GM19467 (cell line): Measurements from ENCODE around the gene KCNC2.
"Not testable (repeated sequence)": the region's sequence is repeated elsewhere in the genome, so short reads cannot be mapped to it uniquely, and the experiment has no call there.

Experiments used
- ATAC-seq: cut with Tn5 transposase; IDR thresholded peaks from one replicate; pipeline ENCODE4 v1.9.1; 2021; ENCODE audit warnings: mild to moderate bottlenecking, moderate library complexity; ENCODE audit not compliant: unreplicated experiment

KCNC2 gene

GRCh38 chr12:75209812-75210138 is at the start of gene KCNC2:
Gene KCNC2, minus strand, starts transcription at chr12:75209839.
- no peak for ATAC-seq

GRCh38 chr12:75259143-75259542 is 49.5 kb upstream of the KCNC2 start:
- no peak for ATAC-seq

GRCh38 chr12:75257510-75257909 is 47.9 kb upstream of the KCNC2 start:
- no peak for ATAC-seq

- no peak for ATAC-seq
These were observed 35.5 kb upstream of the KCNC2 start for GRCh38 chr12:75245108-75245507.

- ATAC-seq, result no peak
These were observed 30.3 kb upstream of the KCNC2 start for GRCh38 chr12:75239987-75240386.

GRCh38 chr12:75236206-75236605 is 26.6 kb upstream of the KCNC2 start:
- ATAC-seq, result no peak

GRCh38 chr12:75227132-75227531 is 17.5 kb upstream of the KCNC2 start:
- ATAC-seq, result no peak

- no peak for ATAC-seq
These were observed 2.4 kb upstream of the KCNC2 start for GRCh38 chr12:75212072-75212471.

GRCh38 chr12:75208856-75209811 is 505 bp downstream of the KCNC2 start:
- no peak for ATAC-seq

GRCh38 chr12:75207338-75208083 is 2.1 kb downstream of the KCNC2 start:
- ATAC-seq, result no peak

- no peak for ATAC-seq
These were observed 4.1 kb downstream of the KCNC2 start for GRCh38 chr12:75205558-75205957.

GRCh38 chr12:75196865-75197264 is 12.8 kb downstream of the KCNC2 start:
- ATAC-seq, result no peak

- ATAC-seq, result no peak
These were observed 13.2 kb downstream of the KCNC2 start for GRCh38 chr12:75196408-75196807.

GRCh38 chr12:75194250-75194649 is 15.4 kb downstream of the KCNC2 start:
- no peak for ATAC-seq

GRCh38 chr12:75192196-75192595 is 17.4 kb downstream of the KCNC2 start:
- no peak for ATAC-seq

GRCh38 chr12:75190846-75191245 is 18.8 kb downstream of the KCNC2 start:
- no peak for ATAC-seq

GRCh38 chr12:75185881-75186280 is 23.8 kb downstream of the KCNC2 start:
- ATAC-seq, result not testable (repeated sequence)

- ATAC-seq, result no peak
These were observed 25.1 kb downstream of the KCNC2 start for GRCh38 chr12:75184516-75184915.

- no peak for ATAC-seq
These were observed 25.7 kb downstream of the KCNC2 start for GRCh38 chr12:75183967-75184366.

GRCh38 chr12:75177997-75178396 is 31.6 kb downstream of the KCNC2 start:
- no peak for ATAC-seq

- no peak for ATAC-seq
These were observed 37.0 kb downstream of the KCNC2 start for GRCh38 chr12:75172611-75173010.

- no peak for ATAC-seq
These were observed 38.9 kb downstream of the KCNC2 start for GRCh38 chr12:75170640-75171185.
